ENCODE measurements around the gene ELMO1. TPM values are rescaled to one million over a fixed set of nuclear protein-coding genes. Genes with fewer than 3 reads are reported as not detected.

Gene ELMO1
- total RNA-seq, 6 donors from 2014 or later: 51.4 to 204 (median 73.7) TPM

- no peaks in the 10 kb centered on the region for H3K36me3 ChIP-seq
- ATAC-seq (ENCODE audit: low FRiP score in 2 of 2): no peak
- TF ChIP-seq POLR2AphosphoS5 (IDR thresholded peaks at IDR 0.05) (no peak), CTCF (IDR thresholded peaks at IDR 0.05) (no peak), POLR2A (IDR thresholded peaks at IDR 0.05) (no peak), EP300 (IDR thresholded peaks at IDR 0.05) (no peak)
- no peaks in the 10 kb centered on the region for H3K4me1 ChIP-seq
- no peak overlapping the region for H3K27ac ChIP-seq
- no peak overlapping the region for H3K4me3 ChIP-seq
- 98 to 100% methylated on average over 3 of the region's 3 CpGs for WGBS, 2 donors
- DNase-seq: no peak
- H3K27me3 ChIP-seq: no peaks in the 10 kb centered on the region
- H3K9me3 ChIP-seq: peaks cover 0 to 7% (median 6%) of the 10 kb centered on the region in 4 donors
Measured at GRCh38 chr7:37488163-37488764, 39.6 kb upstream of the ELMO1 start.

GRCh38 chr7:37484426-37485073, 35.9 kb upstream of the ELMO1 start:
- Histone ChIP-seq H3K4me1 (peaks cover 0 to 10% (median 2%) of the 10 kb centered on the region in 4 donors), H3K27me3 (no peaks in the 10 kb centered on the region), H3K9me3 (peaks cover 0 to 7% (median 6%) of the 10 kb centered on the region in 4 donors), H3K36me3 (no peaks in the 10 kb centered on the region), H3K27ac (no peak overlapping the region), H3K4me3 (no peak overlapping the region)
- ATAC-seq (ENCODE audit: low FRiP score in 2 of 2) (no peak), DNase-seq (no peak)
- 81% methylated on average over 6 of the region's 6 CpGs for WGBS, 2 donors
- no peak for TF ChIP-seq EP300 (IDR thresholded peaks at IDR 0.05)
- TF ChIP-seq CTCF (IDR thresholded peaks at IDR 0.05): no peak
- TF ChIP-seq POLR2AphosphoS5 (IDR thresholded peaks at IDR 0.05): no peak
- TF ChIP-seq POLR2A (IDR thresholded peaks at IDR 0.05): no peak

- Histone ChIP-seq H3K36me3 (no peaks in the 10 kb centered on the region), H3K4me1 (peaks cover 0 to 10% (median 2%) of the 10 kb centered on the region in 4 donors), H3K4me3 (no peak overlapping the region), H3K9me3 (peaks cover 0 to 7% (median 5%) of the 10 kb centered on the region in 4 donors), H3K27ac (no peak overlapping the region), H3K27me3 (no peaks in the 10 kb centered on the region)
- 88 to 93% methylated on average over 3 of the region's 3 CpGs for WGBS, 2 donors
- DNase-seq (no peak), ATAC-seq (ENCODE audit: low FRiP score in 2 of 2) (no peak)
- no peak for TF ChIP-seq POLR2AphosphoS5 (IDR thresholded peaks at IDR 0.05)
Measured at GRCh38 chr7:37483627-37484026, 35.0 kb upstream of the ELMO1 start.

- no peak overlapping the region for H3K27ac ChIP-seq
- no peak for DNase-seq
Measured at GRCh38 chr7:37482953-37483352, 34.3 kb upstream of the ELMO1 start.

More at GRCh38 chr7:37482953-37483352, 34.3 kb upstream of the ELMO1 start:
- TF ChIP-seq EP300 (IDR thresholded peaks at IDR 0.05) (no peak), CTCF (IDR thresholded peaks at IDR 0.05) (no peak), POLR2AphosphoS5 (IDR thresholded peaks at IDR 0.05) (no peak), POLR2A (IDR thresholded peaks at IDR 0.05) (no peak)
- Histone ChIP-seq H3K4me1 (peaks cover 0 to 10% (median 2%) of the 10 kb centered on the region in 4 donors), H3K27me3 (no peaks in the 10 kb centered on the region), H3K36me3 (no peaks in the 10 kb centered on the region), H3K9me3 (peaks cover 0 to 1% (median under 1%) of the 10 kb centered on the region in 4 donors), H3K4me3 (no peak overlapping the region)
- WGBS, 2 donors: 79 to 92% methylated on average over 2 of the region's 2 CpGs
- no peak for ATAC-seq (ENCODE audit: low FRiP score in 2 of 2)
